Eye (tissue), 1 donor: ENCODE results near the gene SLC11A2.
A peak's percentile ranks its signal among the peaks of the same experiment; 100 is the strongest.
"Not testable (repeated sequence)": the region's sequence is repeated elsewhere in the genome, so short reads cannot be mapped to it uniquely, and the experiment has no call there.

Source experiments
- DNase-seq: peaks from one replicate; pipeline ENCODE4 v3.0.0-alpha.2; 2015

SLC11A2 gene

DNA sequence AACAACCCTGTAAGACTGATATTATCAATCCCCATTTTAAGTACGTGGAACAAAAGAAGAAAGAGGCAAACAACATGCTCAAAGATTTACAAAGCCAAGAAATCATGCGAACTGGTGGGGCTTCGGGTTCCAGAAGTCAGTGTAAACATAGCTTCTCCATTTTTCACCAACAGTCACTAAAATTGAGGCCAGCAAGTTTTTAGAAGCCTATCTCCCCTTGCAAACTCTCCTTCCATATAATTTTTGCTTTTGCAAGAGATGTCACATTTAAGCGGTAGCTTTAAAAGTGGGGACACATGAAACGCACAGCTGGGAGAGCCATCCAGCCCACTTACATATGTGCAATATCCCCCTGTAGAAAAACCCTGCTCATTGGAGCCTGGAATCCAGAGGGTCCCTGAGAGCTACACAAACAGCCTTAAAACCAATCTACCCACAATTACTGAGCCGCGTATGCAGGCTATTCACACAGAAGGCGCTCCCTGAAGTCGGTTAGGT is 797 bp downstream of the SLC11A2 start:
- peak; percentile 89 for DNase-seq

DNA sequence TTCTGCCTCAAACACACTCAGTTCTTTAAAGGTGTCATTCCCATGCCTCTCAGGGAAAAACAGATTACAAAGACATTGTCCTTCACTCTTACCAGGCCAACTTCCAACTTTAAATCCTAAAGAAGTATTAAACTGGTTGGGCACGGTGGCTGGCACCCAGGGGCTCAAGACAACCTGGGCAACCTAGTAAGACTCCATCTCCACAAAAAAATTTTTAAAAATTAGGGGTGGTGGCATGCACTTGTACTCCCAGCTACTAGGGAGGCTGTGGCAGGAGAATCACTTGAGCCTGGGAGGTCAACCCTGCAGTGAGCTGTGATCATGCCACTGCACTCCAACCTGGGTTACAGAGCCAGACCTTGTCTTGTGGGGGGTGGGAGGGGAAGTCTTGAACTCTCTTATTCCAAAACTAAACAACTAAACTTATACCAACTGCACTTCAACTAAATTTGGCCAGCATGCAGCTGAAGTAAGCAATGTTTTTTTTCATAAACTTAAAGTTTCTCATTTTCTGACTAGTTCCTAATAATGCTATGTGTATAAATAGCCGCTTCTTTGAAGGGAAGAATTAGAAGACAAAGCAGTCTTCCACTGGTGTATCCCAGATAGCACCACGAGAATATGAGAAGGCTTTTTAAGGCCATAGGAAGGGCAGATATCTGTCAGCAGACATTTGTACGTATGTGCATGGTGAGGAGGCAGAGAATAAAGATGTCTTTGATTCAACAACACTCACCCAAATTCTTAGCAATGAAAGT is 2.4 kb downstream of the SLC11A2 start:
- no peak for DNase-seq

DNA sequence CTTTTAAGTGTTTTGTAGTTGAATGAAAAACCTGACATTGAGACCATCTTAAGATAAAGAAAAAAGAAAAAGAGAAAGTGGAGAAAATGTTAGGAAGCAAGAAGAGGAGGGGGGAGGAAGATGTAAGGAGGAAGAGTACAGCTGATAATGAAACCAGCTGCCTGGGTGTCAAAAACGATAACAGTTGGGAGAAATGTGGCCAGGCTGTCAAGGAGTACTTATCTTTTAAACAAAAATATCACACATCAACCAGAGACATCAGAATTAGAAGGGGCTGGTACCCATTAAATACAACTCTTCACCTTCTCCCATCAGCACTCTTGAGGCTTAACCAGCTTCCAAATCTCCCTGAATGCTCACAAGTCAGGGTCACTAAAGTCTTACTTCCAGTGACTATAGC is 4.5 kb downstream of the SLC11A2 start:
- no peak for DNase-seq

DNA sequence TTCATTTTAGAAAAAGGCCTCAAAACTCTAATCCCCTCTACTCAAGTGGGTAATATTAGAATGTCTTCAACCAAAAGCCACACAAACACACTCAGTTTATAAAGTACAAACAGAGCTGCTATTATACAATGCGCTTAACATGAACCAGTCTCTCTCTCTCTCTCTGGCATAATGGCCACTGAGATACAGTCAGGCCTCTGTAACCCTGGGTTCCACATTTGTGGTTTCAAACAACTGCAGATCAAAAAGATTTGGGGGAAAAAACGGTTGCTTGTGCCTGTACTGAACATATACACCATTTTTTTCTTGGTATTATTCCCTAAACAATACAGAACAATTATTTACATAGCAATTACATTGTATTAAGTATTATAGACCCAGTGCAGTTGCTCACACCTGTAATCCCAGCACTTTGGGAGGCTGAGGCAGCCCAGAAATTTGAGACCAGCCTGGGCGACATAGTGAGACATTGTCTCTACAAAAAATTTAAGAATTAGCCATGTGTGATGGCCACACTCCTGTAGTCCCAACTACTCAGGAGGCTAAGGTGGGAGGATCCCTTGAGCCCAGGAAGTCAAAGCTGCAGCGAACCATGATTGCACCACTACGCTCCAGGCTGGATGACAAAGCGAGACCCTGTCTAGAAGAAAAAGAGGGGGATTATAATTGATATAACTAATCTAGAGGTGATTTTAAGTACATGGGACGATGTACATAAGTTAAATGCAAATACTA is 5.6 kb downstream of the SLC11A2 start:
- DNase-seq, result no peak

DNA sequence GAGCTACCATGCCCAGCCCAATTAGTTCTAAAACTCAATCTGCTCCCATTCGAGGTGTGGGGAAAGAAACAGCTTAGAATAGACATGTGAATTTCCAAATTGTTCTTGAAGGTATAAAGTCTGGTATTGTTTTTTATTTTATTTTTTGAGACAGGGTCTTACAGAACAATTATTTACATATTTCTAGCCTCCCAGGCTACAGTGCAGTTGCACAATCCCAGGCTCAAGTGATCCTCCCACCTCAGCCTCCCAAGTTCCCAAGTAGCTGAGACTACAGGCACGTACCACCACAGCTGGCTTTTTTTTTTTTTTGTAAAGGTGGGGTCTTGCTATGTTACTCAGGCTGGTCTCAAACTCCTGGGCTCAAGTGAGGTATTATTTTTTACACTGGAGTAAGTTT is 6.3 kb downstream of the SLC11A2 start:
- no peak for DNase-seq

DNA sequence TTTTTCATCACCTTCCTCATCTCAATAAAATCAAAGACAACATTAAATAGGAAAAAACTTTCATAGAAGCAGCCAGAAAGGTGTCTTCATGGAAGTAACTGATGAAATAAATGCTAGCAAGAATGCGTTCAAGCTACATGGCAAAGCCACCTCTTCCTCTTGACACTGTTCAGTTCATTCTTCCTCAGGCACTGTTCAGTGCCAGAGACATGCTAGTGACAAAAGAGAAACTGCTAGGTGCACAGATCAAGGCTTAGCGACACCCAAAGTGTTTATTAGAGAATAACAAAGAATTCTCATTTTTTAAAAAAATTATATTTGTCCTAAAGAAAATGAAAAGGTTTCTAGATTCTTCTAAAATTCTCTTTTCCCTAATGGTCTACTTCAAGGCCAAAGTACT is 7.2 kb downstream of the SLC11A2 start:
- no peak for DNase-seq

DNA sequence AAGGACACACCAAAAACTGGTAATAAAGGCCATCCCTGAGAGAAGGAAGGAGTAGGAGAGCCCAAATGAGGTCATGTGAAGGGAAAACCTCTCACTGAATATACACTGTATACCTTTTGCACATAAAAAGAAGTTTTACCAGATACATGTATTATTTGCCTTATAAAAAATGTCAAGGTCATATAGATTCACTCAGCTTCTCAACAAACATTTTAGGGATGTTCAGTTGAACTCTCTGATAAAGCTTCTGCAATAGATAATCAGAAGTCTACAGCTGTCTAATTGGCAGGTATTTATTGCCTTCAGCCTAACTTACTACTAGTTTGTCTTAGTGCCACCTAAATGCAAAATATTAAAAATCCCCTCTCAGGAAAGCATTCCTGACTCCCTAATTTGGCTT is 8.7 kb downstream of the SLC11A2 start:
- no peak for DNase-seq

DNA sequence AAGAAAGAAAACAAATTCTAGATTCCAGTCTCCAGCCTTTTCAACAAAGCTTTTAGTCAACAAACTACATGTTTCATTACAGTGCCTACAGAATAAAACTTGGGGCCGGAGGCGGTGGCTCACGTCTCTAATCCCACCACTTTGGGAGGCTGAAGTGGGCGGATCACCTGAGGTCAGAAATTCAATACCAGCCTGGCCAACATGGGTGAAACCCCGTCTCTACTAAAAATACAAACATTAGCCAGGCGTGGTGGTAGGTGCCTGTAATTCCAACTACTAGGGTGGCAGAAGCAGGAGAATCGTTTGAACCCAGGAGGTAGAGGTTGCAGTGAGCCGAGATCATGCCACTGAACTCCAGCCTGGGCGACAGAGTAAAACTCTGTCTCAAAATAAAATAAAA is 11.7 kb downstream of the SLC11A2 start:
- DNase-seq, result not testable (repeated sequence)

DNA sequence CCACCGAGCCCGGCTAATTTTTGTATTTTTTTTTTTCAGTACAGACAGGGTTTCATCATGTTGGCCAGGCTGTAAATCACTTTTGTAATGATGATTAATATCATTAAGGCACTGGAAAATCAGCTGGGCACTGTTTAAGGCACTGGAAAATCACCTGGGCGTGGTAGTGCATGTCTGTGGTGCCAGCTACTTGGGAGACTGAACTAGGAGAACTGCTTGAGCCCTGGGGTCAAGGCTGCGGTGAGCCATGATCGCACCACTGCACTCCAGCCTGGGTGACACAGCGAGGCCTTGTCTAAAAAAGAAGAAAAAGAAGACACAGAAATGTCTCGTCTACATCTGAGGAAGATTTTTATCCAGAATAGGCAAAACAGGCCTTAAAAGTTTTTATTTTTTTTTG is 12.7 kb downstream of the SLC11A2 start:
- DNase-seq, result no peak

DNA sequence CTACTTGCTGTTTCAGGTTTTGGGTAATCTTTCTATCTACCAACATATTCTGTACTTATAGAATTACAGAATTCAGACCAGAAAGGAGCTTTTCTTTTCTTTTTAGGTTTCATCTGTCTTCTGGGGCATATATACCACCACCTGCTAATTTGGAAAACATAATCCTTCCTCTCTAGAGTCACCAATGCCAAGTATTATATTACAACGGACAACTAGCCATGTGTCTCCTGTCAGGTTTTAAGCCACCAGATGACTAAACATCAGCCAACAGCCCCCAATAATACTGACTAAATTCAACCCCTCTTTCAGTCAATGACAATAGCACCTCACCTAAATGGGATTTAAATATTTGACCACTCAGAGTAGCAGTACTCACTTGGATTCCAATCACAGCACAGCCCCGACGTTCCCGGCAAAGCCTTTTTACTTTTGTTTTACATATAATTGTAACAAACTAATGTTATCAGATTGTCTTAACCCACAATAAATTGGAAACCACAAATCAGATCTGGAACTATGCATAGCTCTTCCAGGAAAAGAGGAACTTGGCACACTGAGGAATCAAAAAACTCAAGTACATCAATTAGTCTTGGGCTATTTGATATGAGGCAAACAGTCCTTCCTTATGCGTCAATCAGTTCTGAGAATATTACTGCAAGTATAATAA is 13.5 kb downstream of the SLC11A2 start:
- no peak for DNase-seq

DNA sequence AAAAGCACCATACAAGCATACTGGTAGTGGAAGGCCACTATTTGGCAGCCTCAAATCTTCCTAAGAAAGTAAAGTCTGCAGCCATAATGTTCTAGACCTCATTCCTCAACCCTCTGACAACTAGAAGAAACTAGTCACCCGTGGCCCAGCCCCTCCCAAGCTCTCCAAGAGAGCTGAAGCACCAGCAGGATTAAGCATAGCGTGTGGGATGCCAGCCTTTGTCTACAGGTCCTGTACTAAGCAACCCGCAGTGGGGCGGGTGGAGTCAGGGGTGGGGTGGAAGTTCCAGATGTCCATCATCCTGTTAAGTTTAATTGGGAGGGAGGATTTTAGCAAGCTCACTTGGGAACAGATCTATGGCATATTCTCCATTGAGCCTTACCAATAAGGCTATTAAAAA is 14.2 kb downstream of the SLC11A2 start:
- peak; percentile 45 for DNase-seq

DNA sequence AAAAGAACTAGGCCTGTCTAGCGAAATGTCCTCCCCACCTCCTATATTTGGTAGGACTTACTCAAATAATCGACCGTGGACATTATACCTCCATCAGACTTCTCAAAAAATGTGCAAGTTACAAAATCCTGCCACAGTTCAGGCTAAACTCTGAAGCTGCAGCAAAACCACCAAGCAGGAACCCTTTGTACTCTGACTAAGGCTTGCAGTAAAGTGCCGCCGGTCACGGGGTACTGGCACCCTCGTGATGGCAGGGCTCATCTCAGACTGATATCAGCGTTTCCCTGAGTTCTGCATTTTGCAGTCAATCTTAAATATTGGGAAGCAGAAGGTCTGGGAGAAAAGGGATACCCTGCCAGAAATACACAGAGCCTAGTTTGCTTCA is 17.1 kb downstream of the SLC11A2 start:
- no peak for DNase-seq

DNA sequence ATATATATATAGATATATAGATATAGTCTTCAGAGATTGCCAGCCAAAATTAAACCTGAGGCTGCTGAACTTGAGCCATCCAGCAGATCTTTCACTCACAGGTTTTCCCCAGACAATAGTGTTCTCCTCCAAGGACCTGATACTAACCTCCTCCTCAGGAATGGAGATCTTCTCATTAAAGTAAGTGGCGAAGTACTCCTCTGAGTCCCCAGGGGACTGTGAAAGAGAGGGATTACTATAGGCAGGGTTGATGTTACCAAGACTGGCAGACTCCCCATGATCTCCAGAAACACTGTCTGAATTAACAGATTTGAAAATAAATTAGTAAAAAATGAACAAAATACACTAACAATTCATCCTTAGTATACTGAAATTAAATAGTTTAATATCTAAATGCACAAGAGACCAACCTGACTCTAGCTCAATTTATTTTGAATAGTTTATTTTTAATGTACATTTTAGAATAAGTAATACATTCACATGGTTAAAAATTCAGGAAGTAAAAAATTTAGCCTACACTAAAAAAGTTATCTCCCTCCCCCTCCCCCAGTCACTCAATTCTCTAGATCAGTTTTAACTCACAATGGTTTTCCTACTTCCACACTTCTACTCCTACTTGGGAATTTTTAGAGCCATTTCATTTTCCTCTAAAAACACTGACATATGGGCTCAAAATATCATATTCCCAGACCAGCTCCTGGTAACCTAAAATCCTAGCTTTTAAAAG is 17.7 kb downstream of the SLC11A2 start:
- no peak for DNase-seq

DNA sequence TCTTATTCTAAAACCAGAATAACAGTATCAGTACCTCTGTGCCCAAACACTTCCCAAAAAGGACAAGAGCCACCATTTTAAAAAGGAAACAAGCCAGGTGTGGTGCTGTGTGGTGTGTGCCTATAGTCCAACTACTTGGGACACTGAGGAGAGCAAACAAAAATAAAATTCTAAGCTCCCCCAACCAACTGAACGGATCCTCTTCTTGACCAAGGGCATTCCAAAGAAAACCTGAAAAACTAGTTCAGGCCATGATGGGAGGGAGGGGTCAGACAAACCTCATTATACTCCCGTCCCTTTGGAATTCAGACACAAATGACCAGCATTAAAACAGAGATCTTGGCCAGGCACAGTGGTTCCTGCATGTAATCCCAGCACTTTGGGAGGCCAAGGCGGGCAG is 20.5 kb downstream of the SLC11A2 start:
- DNase-seq, result no peak

DNA sequence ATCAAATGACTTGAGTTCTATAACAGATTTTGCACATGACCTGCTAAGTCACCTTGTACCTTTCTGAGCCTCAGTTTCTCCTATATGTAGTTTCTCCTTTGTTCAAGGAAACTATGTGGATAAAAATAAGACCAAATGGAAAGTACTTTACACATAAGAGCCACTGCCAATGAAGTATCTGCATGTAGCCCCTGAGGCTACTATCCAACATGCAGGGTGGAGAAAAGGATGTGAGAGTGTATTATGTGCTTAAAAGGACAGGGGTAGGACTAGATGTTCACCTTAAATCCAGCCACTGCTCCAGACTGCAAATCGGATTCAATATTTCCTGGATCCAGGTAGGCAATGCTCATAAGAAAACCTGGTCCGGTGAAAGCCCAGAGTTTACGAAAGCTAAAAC is 21.2 kb downstream of the SLC11A2 start:
- DNase-seq, result no peak

DNA sequence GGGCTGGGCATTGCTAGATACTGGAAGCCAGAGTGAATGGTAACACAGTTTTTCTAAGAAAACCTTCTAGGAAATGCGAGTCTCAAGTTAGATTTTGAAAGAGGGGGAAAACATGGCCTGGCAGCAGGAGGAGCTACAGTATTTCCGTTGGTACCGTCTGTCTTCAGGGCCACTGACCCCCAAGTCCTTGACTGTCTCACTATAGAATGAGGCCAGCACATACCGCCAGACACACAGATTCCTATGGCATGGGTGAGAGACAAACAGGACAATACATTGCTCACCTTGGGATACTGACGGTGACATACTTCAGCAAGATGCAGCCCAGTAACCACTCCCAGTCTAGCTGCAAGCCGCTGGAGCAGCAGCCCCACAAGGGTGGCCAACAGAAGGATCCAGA is 21.7 kb downstream of the SLC11A2 start:
- no peak for DNase-seq

DNA sequence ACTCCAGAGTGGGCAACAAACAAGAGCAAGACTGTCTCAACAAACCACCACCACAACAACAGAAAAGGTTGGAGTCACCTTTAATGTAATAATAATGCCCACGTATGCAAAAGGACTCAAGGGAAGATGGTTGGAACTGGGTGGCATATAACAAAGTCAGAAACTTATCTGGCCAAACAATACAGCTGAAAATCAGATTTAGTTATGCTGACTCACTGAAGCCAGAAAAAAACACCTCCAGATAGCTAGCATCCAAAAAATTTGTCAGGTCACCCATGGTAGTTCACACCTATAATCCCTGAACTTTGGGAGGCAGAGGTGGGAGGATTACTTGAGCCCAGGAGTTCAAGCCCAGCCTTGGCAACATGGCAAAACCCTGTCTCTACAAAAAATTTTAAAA is 24.4 kb downstream of the SLC11A2 start:
- DNase-seq, result no peak

DNA sequence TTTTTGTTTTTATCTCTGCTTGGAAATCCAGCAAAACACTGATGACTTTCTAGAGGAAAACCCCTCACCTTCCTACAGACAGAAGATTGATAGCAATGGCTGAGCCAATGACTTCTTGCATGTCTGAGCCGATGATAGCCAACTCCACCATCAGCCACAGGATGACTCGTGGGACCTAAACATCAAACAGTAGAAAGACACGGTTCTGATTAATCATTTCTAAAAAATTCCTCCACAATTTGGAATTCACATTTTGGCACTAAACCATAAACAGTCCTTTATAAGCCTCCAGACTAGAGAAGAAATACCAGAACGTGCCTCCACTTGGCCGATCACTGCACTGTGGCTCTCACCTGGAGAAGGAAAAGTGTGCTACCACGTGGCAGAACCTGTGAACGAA is 25.9 kb downstream of the SLC11A2 start:
- DNase-seq, result no peak

DNA sequence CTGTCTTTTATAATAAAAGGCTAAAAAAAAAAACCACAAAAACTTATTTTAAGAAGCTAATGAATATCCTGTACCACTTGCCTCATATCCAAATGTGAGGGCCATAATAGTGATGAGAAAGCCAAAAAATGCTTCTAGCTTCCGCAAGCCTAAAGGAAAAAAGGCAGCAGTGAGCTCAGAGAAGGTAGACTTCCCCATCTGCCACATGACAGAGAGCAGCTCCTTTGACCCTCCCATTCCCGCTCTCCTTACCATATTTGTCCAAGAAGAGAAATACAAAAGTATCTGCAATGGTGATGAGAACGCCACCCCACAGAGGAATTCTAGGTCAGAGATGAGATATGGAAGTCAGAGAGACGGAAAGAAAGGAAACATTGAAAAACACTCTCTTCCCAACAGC is 27.1 kb downstream of the SLC11A2 start:
- no peak for DNase-seq

DNA sequence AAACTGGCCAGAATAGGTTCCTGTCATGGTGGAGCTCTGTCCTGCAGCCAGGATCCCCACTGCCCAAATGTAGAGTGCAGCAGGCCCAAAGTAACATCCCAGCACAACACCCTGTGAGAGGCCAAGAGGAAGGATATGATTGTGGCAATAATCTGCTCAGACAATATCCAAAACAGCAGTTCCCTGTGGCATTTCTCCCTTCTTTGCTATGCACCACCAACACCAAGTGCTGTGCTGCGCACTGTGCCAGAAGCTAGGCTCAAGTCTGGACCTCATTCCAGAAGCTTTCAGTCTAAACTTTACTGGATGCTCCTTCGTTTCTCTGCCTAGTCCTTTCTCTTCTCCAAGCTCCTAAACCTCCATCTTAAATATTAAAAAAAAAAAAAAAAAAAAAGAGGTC is 33.4 kb downstream of the SLC11A2 start:
- no peak for DNase-seq

DNA sequence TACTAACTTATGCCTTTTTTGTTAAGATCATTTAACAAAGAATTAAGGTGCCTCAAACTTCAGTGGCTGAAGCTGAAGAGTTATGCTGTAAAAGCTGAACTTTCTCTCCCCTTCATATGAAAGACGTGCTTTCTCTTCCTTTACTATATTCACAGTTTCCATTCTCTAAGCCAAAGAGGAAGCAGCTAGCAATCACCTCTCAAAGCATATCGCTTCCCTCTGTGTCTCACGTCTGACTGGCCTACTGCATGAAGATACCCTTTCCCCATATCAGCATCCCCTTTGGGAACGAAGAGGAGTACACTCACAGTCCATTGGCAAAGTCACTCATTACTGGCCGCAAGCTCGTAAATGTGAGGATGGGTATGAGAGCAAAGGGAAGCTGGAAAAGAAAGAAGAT is 34.9 kb downstream of the SLC11A2 start:
- DNase-seq, result no peak

DNA sequence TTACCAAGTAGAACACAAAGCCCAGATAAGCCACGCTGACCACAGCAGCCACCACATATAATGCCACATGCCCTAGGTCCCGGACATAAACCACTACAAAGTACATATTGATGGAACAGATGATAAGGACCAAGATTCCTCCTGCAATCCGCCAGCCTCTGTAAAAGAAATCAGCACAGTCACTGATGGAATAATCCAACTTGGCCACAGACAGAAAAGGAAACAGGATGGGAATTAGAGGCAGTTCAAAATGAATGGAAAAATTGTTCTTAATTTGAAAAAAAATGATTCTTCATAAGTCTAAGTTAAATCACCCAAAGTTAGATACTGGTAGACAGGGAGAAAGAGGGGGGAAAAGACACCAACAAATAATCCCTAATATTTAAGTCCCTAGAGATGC is 35.4 kb downstream of the SLC11A2 start:
- DNase-seq, result no peak

DNA sequence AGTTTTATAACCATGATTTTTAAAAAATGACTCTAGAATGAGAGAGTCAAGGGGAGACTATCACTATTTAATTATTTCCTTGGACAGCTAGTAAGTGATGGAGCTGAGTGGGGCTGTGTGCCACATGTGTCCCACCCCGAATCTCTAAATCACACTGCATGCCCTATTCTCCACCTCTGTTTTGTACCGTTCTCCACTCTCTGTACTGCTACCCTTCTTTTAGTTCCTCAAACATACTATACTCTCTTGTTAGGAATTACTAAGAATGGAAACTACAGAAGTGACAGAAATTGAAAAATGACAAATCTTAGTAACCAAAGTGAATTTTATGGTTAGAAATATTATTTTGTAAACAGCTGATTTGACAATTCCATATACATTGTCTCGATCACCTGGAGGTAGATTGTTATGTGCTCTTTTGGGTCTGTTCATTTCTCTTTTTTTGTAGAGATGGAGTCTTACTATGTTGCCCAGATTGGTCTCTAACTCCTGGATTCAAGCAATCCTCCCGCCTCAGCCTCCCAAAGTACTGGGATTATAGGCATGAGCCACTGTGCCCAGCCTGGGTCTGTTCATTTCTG is 35.9 kb downstream of the SLC11A2 start:
- DNase-seq, result no peak
